ENCODE results near the gene NPNT.

GRCh38 chr4:105912633-105913032 lies 17.4 kb downstream of the NPNT start:
- TF ChIP-seq, protein P1, sequence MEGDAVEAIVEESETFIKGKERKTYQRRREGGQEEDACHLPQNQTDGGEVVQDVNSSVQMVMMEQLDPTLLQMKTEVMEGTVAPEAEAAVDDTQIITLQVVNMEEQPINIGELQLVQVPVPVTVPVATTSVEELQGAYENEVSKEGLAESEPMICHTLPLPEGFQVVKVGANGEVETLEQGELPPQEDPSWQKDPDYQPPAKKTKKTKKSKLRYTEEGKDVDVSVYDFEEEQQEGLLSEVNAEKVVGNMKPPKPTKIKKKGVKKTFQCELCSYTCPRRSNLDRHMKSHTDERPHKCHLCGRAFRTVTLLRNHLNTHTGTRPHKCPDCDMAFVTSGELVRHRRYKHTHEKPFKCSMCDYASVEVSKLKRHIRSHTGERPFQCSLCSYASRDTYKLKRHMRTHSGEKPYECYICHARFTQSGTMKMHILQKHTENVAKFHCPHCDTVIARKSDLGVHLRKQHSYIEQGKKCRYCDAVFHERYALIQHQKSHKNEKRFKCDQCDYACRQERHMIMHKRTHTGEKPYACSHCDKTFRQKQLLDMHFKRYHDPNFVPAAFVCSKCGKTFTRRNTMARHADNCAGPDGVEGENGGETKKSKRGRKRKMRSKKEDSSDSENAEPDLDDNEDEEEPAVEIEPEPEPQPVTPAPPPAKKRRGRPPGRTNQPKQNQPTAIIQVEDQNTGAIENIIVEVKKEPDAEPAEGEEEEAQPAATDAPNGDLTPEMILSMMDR (IDR thresholded peaks at IDR 0.05) = no peak
- TF ChIP-seq POLR2A (IDR thresholded peaks at IDR 0.05) = no peak
- TF ChIP-seq EP300 (IDR thresholded peaks at IDR 0.05) = no peak

Data from suprapubic skin (tissue), 3 donors.